ENCODE measurements around the gene SEMA3B. TPM values are rescaled to one million over a fixed set of nuclear protein-coding genes. Genes with fewer than 3 reads are reported as not detected.

The SEMA3B gene
- 1 to 10 TPM in 3 of 5 donors, under 1 TPM in 2; 0.33 to 2.5 (median 1.5) TPM for total RNA-seq
- 0.37 TPM for total RNA-seq (2013)
- total RNA-seq, result 0.04 to 2.3 (median 0.59) reads per million in 29 experiments

DNA sequence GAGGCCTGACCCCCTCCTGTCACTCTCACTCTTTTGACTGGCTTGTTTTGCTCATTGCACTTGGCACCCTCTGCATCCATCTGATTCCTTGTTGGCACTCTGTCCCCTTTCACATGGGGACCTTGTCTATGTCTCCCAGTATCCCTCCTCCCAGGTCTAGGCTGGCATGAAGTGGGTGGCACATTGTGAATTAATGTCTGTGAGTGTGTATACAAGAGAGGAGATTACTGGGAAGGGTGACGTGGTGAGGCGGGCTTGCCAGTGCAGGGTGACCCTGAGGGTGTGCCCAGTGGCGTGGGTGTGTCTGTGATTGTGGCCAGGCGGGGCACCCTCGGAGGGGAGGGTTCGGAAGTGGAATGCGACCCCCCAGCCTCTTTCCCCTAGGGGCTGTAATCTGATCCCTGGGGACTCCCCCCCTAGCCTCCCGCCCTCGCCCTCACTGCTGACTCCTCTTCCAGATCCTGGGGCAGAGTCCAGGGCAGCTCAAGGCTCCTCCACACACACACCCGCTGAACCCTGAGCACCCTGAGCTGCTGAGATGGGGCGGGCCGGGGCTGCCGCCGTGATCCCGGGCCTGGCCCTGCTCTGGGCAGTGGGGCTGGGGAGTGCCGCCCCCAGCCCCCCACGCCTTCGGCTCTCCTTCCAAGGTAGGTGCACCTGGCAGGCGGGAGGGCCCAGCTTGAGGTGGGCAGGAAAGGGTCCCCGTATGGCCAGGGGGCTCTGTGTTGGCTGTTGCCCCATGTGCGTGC, at the start of gene SEMA3B:
SEMA3B (plus strand) TSS at position 445 of the 749 bp plus-strand sequence; CDS start at position 539, 94 bp downstream.
- Mint-ChIP-seq H3K9me3 (no peaks in the 10 kb centered on the region), H3K27me3 (peaks cover 6 to 10% of the 10 kb centered on the region in 2 donors), H3K4me1 (peaks cover 5 to 8% (median 6%) of the 10 kb centered on the region in 3 donors), H3K27ac (no peak within 1 kb of the TSS), H3K4me3 (no peak within 1 kb of the TSS), H3K36me3 (no peaks in the 10 kb centered on the region)
- peaks cover 0 to 13% of the 10 kb centered on the region in 2 experiments for H3K4me1 ChIP-seq (ENCODE audit: control insufficient read depth in 1 of 2, extremely low read depth in 1 of 2, insufficient read depth in 2 of 2, low read length in 2 of 2)
- H3K27ac ChIP-seq (ENCODE audit: low read length), result no peak within 1 kb of the TSS
- H3K36me3 ChIP-seq (ENCODE audit: control insufficient read depth in 2 of 2, extremely low read depth in 1 of 2, insufficient read depth in 1 of 2, low read length in 1 of 2), result no peaks in the 10 kb centered on the region
- no peaks in the 10 kb centered on the region for H3K9me3 ChIP-seq
- WGBS (ENCODE audit: insufficient coverage), result 86% methylated on average over 15 of the region's 21 CpGs
- no peak within 1 kb of the TSS for H3K4me3 ChIP-seq (ENCODE audit: control insufficient read depth in 1 of 2, extremely low read depth in 1 of 2, low read length in 1 of 2)
- peaks cover 1 to 52% of the 10 kb centered on the region in 2 experiments for H3K27me3 ChIP-seq (replicated peaks in 1 of 2; ENCODE audit: control insufficient read depth in 2 of 2, extremely low read depth in 1 of 2, insufficient read depth in 2 of 2, low read length in 1 of 2)
- POLR2A ChIA-PET, result interaction anchor here in 1 of 2 donors (0.7 kb wide), 1 partner anchor 353 kb away, joined by 6 read pairs; no protein-coding TSS in a partner anchor
- DNase-seq, result no peak
- CTCF ChIA-PET, result no interaction called here
- ATAC-seq (replicated peaks in 1 of 4), result no peak

- H3K4me1 Mint-ChIP-seq, result no peaks in the 10 kb centered on the region
- H3K9me3 Mint-ChIP-seq, result no peaks in the 10 kb centered on the region
- H3K27ac Mint-ChIP-seq, result no peak overlapping the region
- WGBS (ENCODE audit: insufficient coverage), result 87% methylated on average over 5 of the region's 5 CpGs
- H3K4me3 Mint-ChIP-seq, result no peak overlapping the region
- Histone ChIP-seq H3K27me3 (replicated peaks in 1 of 2; ENCODE audit: control insufficient read depth in 2 of 2, extremely low read depth in 1 of 2, insufficient read depth in 2 of 2, low read length in 1 of 2) (peaks cover 0 to 20% of the 10 kb centered on the region in 2 experiments), H3K27ac (ENCODE audit: low read length) (no peak overlapping the region), H3K9me3 (no peaks in the 10 kb centered on the region), H3K4me1 (ENCODE audit: control insufficient read depth in 1 of 2, extremely low read depth in 1 of 2, insufficient read depth in 2 of 2, low read length in 2 of 2) (peaks cover 0 to 14% of the 10 kb centered on the region in 2 experiments), H3K36me3 (ENCODE audit: control insufficient read depth in 2 of 2, extremely low read depth in 1 of 2, insufficient read depth in 1 of 2, low read length in 1 of 2) (no peaks in the 10 kb centered on the region), H3K4me3 (ENCODE audit: control insufficient read depth in 1 of 2, extremely low read depth in 1 of 2, low read length in 1 of 2) (no peak overlapping the region)
- no peak for ATAC-seq (replicated peaks in 1 of 4)
- DNase-seq, result no peak
- H3K36me3 Mint-ChIP-seq, result no peaks in the 10 kb centered on the region
- ChIA-PET POLR2A (no interaction called here), CTCF (interaction anchor here in 1 of 2 donors (0.5 to 1.1 kb wide), 3 partner anchors 14 to 1663 kb away, joined by 3 to 4 read pairs (median 3); partner anchors contain the start of gene PFKFB4)
- H3K27me3 Mint-ChIP-seq, result peaks cover 0 to 3% of the 10 kb centered on the region in 2 donors
Observed at GRCh38 chr3:50219285-50219684, 49.7 kb upstream of the SEMA3B start.

GRCh38 chr3:50220109-50220508, 48.8 kb upstream of the SEMA3B start:
- no peaks in the 10 kb centered on the region for H3K36me3 Mint-ChIP-seq
- CTCF ChIA-PET, result interaction anchor here (0.5 to 1.0 kb wide), 3 partner anchors 24 to 1179 kb away, joined by 3 read pairs; no protein-coding TSS in a partner anchor
- H3K4me3 Mint-ChIP-seq, result no peak overlapping the region
- Histone ChIP-seq H3K4me1 (ENCODE audit: control insufficient read depth in 1 of 2, extremely low read depth in 1 of 2, insufficient read depth in 2 of 2, low read length in 2 of 2) (peaks cover 0 to 14% of the 10 kb centered on the region in 2 experiments), H3K4me3 (ENCODE audit: control insufficient read depth in 1 of 2, extremely low read depth in 1 of 2, low read length in 1 of 2) (no peak overlapping the region), H3K27me3 (replicated peaks in 1 of 2; ENCODE audit: control insufficient read depth in 2 of 2, extremely low read depth in 1 of 2, insufficient read depth in 2 of 2, low read length in 1 of 2) (peaks cover 0 to 17% of the 10 kb centered on the region in 2 experiments), H3K36me3 (ENCODE audit: control insufficient read depth in 2 of 2, extremely low read depth in 1 of 2, insufficient read depth in 1 of 2, low read length in 1 of 2) (no peaks in the 10 kb centered on the region), H3K9me3 (no peaks in the 10 kb centered on the region), H3K27ac (ENCODE audit: low read length) (no peak overlapping the region)
- DNase-seq, result no peak
- no peak for ATAC-seq (replicated peaks in 1 of 4)
- H3K4me1 Mint-ChIP-seq, result no peaks in the 10 kb centered on the region
- no peak overlapping the region for H3K27ac Mint-ChIP-seq
- POLR2A ChIA-PET, result no interaction called here
- H3K27me3 Mint-ChIP-seq, result peaks cover 0 to 3% of the 10 kb centered on the region in 2 donors
- no CpG with 5 or more reads among the region's 6 CpGs for WGBS (ENCODE audit: insufficient coverage)
- no peaks in the 10 kb centered on the region for H3K9me3 Mint-ChIP-seq

GRCh38 chr3:50221051-50221410, 47.9 kb upstream of the SEMA3B start:
- Mint-ChIP-seq H3K9me3 (no peaks in the 10 kb centered on the region), H3K36me3 (no peaks in the 10 kb centered on the region), H3K27me3 (peaks cover 0 to 3% of the 10 kb centered on the region in 2 donors), H3K4me1 (peaks cover 0 to 5% (median 2%) of the 10 kb centered on the region in 3 donors), H3K4me3 (no peak overlapping the region), H3K27ac (no peak overlapping the region)
- ChIA-PET POLR2A (interaction anchor here in 1 of 2 donors (0.6 kb wide), 1 partner anchor 15 kb away, joined by 4 read pairs; no protein-coding TSS in a partner anchor), CTCF (interaction anchor here (0.6 to 1.5 kb wide), 3 partner anchors 26 to 106 kb away, joined by 3 to 4 read pairs (median 3); no protein-coding TSS in a partner anchor)
- WGBS (ENCODE audit: insufficient coverage), result 20% methylated on average over 1 of the region's 4 CpGs
- H3K27ac ChIP-seq (ENCODE audit: low read length), result no peak overlapping the region
- H3K36me3 ChIP-seq (ENCODE audit: control insufficient read depth in 2 of 2, extremely low read depth in 1 of 2, insufficient read depth in 1 of 2, low read length in 1 of 2), result no peaks in the 10 kb centered on the region
- peaks cover 0 to 19% of the 10 kb centered on the region in 2 experiments for H3K27me3 ChIP-seq (replicated peaks in 1 of 2; ENCODE audit: control insufficient read depth in 2 of 2, extremely low read depth in 1 of 2, insufficient read depth in 2 of 2, low read length in 1 of 2)
- no peak overlapping the region for H3K4me3 ChIP-seq (ENCODE audit: control insufficient read depth in 1 of 2, extremely low read depth in 1 of 2, low read length in 1 of 2)
- no peaks in the 10 kb centered on the region for H3K9me3 ChIP-seq
- H3K4me1 ChIP-seq (ENCODE audit: control insufficient read depth in 1 of 2, extremely low read depth in 1 of 2, insufficient read depth in 2 of 2, low read length in 2 of 2), result peaks cover 0 to 19% of the 10 kb centered on the region in 2 experiments
- DNase-seq, result no peak
- ATAC-seq (replicated peaks in 1 of 4), result no peak

- no peak for ATAC-seq (replicated peaks in 1 of 4)
Observed at GRCh38 chr3:50221411-50222168, 47.4 kb upstream of the SEMA3B start.

GRCh38 chr3:50222169-50222528, 46.8 kb upstream of the SEMA3B start:
- Mint-ChIP-seq H3K9me3 (no peaks in the 10 kb centered on the region), H3K36me3 (no peaks in the 10 kb centered on the region), H3K4me3 (no peak overlapping the region), H3K27ac (no peak overlapping the region), H3K4me1 (peaks cover 8 to 11% (median 9%) of the 10 kb centered on the region in 3 donors), H3K27me3 (peaks cover 0 to 3% of the 10 kb centered on the region in 2 donors)
- DNase-seq, result no peak
- Histone ChIP-seq H3K27me3 (replicated peaks in 1 of 2; ENCODE audit: control insufficient read depth in 2 of 2, extremely low read depth in 1 of 2, insufficient read depth in 2 of 2, low read length in 1 of 2) (peaks cover 0 to 19% of the 10 kb centered on the region in 2 experiments), H3K4me1 (ENCODE audit: control insufficient read depth in 1 of 2, extremely low read depth in 1 of 2, insufficient read depth in 2 of 2, low read length in 2 of 2) (peaks cover 0 to 30% of the 10 kb centered on the region in 2 experiments), H3K4me3 (ENCODE audit: control insufficient read depth in 1 of 2, extremely low read depth in 1 of 2, low read length in 1 of 2) (no peak overlapping the region), H3K27ac (ENCODE audit: low read length) (no peak overlapping the region), H3K36me3 (ENCODE audit: control insufficient read depth in 2 of 2, extremely low read depth in 1 of 2, insufficient read depth in 1 of 2, low read length in 1 of 2) (no peaks in the 10 kb centered on the region), H3K9me3 (no peaks in the 10 kb centered on the region)
- WGBS (ENCODE audit: insufficient coverage), result 100% methylated on average over 1 of the region's 1 CpG
- ChIA-PET CTCF (interaction anchor here (0.6 to 1.5 kb wide), 2 partner anchors 27 to 28 kb away, joined by 4 to 8 read pairs; no protein-coding TSS in a partner anchor), POLR2A (no interaction called here)
- ATAC-seq (replicated peaks in 1 of 4), result no peak

More at GRCh38 chr3:50221411-50222168, 47.4 kb upstream of the SEMA3B start:
- H3K27ac Mint-ChIP-seq, result no peak overlapping the region
- H3K4me1 Mint-ChIP-seq, result peaks cover 2 to 7% (median 5%) of the 10 kb centered on the region in 3 donors
- Histone ChIP-seq H3K27ac (ENCODE audit: low read length) (no peak overlapping the region), H3K36me3 (ENCODE audit: control insufficient read depth in 2 of 2, extremely low read depth in 1 of 2, insufficient read depth in 1 of 2, low read length in 1 of 2) (no peaks in the 10 kb centered on the region), H3K4me3 (ENCODE audit: control insufficient read depth in 1 of 2, extremely low read depth in 1 of 2, low read length in 1 of 2) (no peak overlapping the region), H3K27me3 (replicated peaks in 1 of 2; ENCODE audit: control insufficient read depth in 2 of 2, extremely low read depth in 1 of 2, insufficient read depth in 2 of 2, low read length in 1 of 2) (peaks cover 0 to 19% of the 10 kb centered on the region in 2 experiments), H3K9me3 (no peaks in the 10 kb centered on the region), H3K4me1 (ENCODE audit: control insufficient read depth in 1 of 2, extremely low read depth in 1 of 2, insufficient read depth in 2 of 2, low read length in 2 of 2) (peaks cover 0 to 24% of the 10 kb centered on the region in 2 experiments)
- no peak overlapping the region for H3K4me3 Mint-ChIP-seq
- ChIA-PET CTCF (interaction anchor here (0.6 to 1.5 kb wide), 2 partner anchors 26 to 27 kb away, joined by 4 to 8 read pairs; no protein-coding TSS in a partner anchor), POLR2A (interaction anchor here in 1 of 2 donors (0.6 kb wide), 1 partner anchor 16 kb away, joined by 4 read pairs; no protein-coding TSS in a partner anchor)
- H3K9me3 Mint-ChIP-seq, result no peaks in the 10 kb centered on the region
- peaks cover 0 to 3% of the 10 kb centered on the region in 2 donors for H3K27me3 Mint-ChIP-seq
- no peaks in the 10 kb centered on the region for H3K36me3 Mint-ChIP-seq
- DNase-seq, result no peak
- 63% methylated on average over 8 of the region's 12 CpGs for WGBS (ENCODE audit: insufficient coverage)
